ENCODE results near the gene GSTK1.
"Not testable (repeated sequence)": the region's sequence is repeated elsewhere in the genome, so short reads cannot be mapped to it uniquely, and the experiment has no call there.

Gene GSTK1

GRCh38 chr7:143279186-143280098, 16.2 kb downstream of the GSTK1 start:
- DNase-seq, result peak in 1 of 2 donors; percentile 68

- no peak for DNase-seq
Measured at GRCh38 chr7:143280160-143280559, 16.9 kb downstream of the GSTK1 start.

- DNase-seq, result no peak
Measured at GRCh38 chr7:143280566-143280965, 17.3 kb downstream of the GSTK1 start.

GRCh38 chr7:143281529-143281928, 18.3 kb downstream of the GSTK1 start:
- no peak for DNase-seq

GRCh38 chr7:143282124-143282523, 18.9 kb downstream of the GSTK1 start:
- no peak for DNase-seq

GRCh38 chr7:143283381-143283780, 20.1 kb downstream of the GSTK1 start:
- no peak for DNase-seq

GRCh38 chr7:143284591-143285469, 21.6 kb downstream of the GSTK1 start, which contains the start of gene TMEM139:
TSS of gene TMEM139 (plus strand) at chr7:143284958. CDS start at chr7:143285958, 1,000 bp downstream.
- no peak for DNase-seq

GRCh38 chr7:143285470-143285778, 22.2 kb downstream of the GSTK1 start:
- no peak for DNase-seq

- no peak for DNase-seq
Measured at GRCh38 chr7:143285806-143286521, 22.7 kb downstream of the GSTK1 start.

GRCh38 chr7:143286522-143286890, 23.3 kb downstream of the GSTK1 start:
- DNase-seq, result no peak

GRCh38 chr7:143287339-143287934, 24.2 kb downstream of the GSTK1 start:
- no peak for DNase-seq

- DNase-seq, result peak; percentile 99
Measured at GRCh38 chr7:143287935-143288826, 24.9 kb downstream of the GSTK1 start, which contains the start of gene CASP2. TSS of gene CASP2 (plus strand) at chr7:143288351. CDS start at chr7:143288456, 105 bp downstream.

- DNase-seq, result no peak
Measured at GRCh38 chr7:143288836-143289235, 25.6 kb downstream of the GSTK1 start.

- DNase-seq, result no peak
Measured at GRCh38 chr7:143289421-143289820, 26.2 kb downstream of the GSTK1 start.

- DNase-seq, result not testable (repeated sequence)
Measured at GRCh38 chr7:143289888-143290287, 26.6 kb downstream of the GSTK1 start.

GRCh38 chr7:143290293-143290692, 27.1 kb downstream of the GSTK1 start:
- no peak for DNase-seq

GRCh38 chr7:143292876-143293275, 29.6 kb downstream of the GSTK1 start:
- DNase-seq, result no peak

- DNase-seq, result no peak
Measured at GRCh38 chr7:143295870-143296269, 32.6 kb downstream of the GSTK1 start.

- no peak for DNase-seq
Measured at GRCh38 chr7:143296686-143297085, 33.4 kb downstream of the GSTK1 start.

- DNase-seq, result no peak
Measured at GRCh38 chr7:143299346-143299745, 36.1 kb downstream of the GSTK1 start.

GRCh38 chr7:143299840-143300239, 36.6 kb downstream of the GSTK1 start:
- DNase-seq, result peak; percentile 56 to 76
